Neural progenitor cell (in vitro differentiated cells): Measurements from ENCODE around the gene DDX21. TPM values are rescaled to one million over a fixed set of nuclear protein-coding genes. Genes with fewer than 3 reads are reported as not detected.

Experiments
- DNase-seq: peaks from one replicate; pipeline ENCODE4 v3.0.0-alpha.2; 2016; ENCODE audit warnings: low spot score
- H2AFZ ChIP-seq: fragments of 200-600 bp; sonication (generic); replicated peaks from 2 replicates; pipeline ENCODE4 v1.6.1; 2016; ENCODE audit warnings: antibody characterized with exemption
- H3F3A ChIP-seq: fragments of 200-600 bp; sonication (generic); 2 replicates; pipeline ENCODE4 v1.6.1; 2016; ENCODE audit warnings: antibody characterized with exemption, low read depth
- H3K27ac ChIP-seq: fragments of 200-600 bp; sonication (generic); 2 replicates; pipeline ENCODE4 v1.5.1; 2016; ENCODE audit warnings: mild to moderate bottlenecking
- H3K27me3 ChIP-seq: fragments of 200-600 bp; sonication (generic); 2 replicates; pipeline ENCODE4 v1.6.1; 2016; ENCODE audit warnings: mild to moderate bottlenecking, moderate library complexity
- H3K36me3 ChIP-seq: fragments of 200-600 bp; sonication (generic); 2 replicates; pipeline ENCODE4 v1.5.1; 2016
- H3K4me1 ChIP-seq: fragments of 200-600 bp; sonication (generic); 2 replicates; pipeline ENCODE4 v1.6.1; 2016; ENCODE audit warnings: mixed run types
- H3K4me2 ChIP-seq: fragments of 200-600 bp; sonication (generic); 2 replicates; pipeline ENCODE4 v1.6.1; 2016
- H3K4me3 ChIP-seq: fragments of 200-600 bp; sonication (generic); 2 replicates; pipeline ENCODE4 v1.5.1; 2016
- H3K79me2 ChIP-seq: fragments of 200-600 bp; sonication (generic); 2 replicates; pipeline ENCODE4 v1.6.1; 2016; ENCODE audit warnings: low read depth
- H3K9ac ChIP-seq: fragments of 200-600 bp; sonication (generic); 2 replicates; pipeline ENCODE4 v1.6.1; 2016
- H3K9me3 ChIP-seq: fragments of 200-600 bp; sonication (generic); 2 replicates; pipeline ENCODE4 v1.5.1; 2016; ENCODE audit warnings: low read depth
- H4K20me1 ChIP-seq: fragments of 200-600 bp; sonication (generic); 2 replicates; pipeline ENCODE4 v1.6.1; 2016; ENCODE audit warnings: low read depth
- H3K27ac Mint-ChIP-seq: 3 replicates; pipeline ENCODE4 v1.8.0; 2021; ENCODE audit warnings: mixed read lengths
- H3K27me3 Mint-ChIP-seq: 2 replicates; pipeline ENCODE4 v1.8.0; 2022; ENCODE audit warnings: low read depth, mild to moderate bottlenecking, inconsistent platforms, moderate library complexity, mixed read lengths; ENCODE audit not compliant: insufficient read depth
- H3K36me3 Mint-ChIP-seq: 3 replicates; pipeline ENCODE4 v1.8.0; 2021; ENCODE audit warnings: mixed read lengths
- H3K4me1 Mint-ChIP-seq: 3 replicates; pipeline ENCODE4 v1.8.0; 2021; ENCODE audit warnings: mixed read lengths
- H3K4me3 Mint-ChIP-seq: 3 replicates; pipeline ENCODE4 v1.8.0; 2021; ENCODE audit warnings: mild to moderate bottlenecking, moderate library complexity, mixed read lengths
- H3K9me3 Mint-ChIP-seq: 3 replicates; pipeline ENCODE4 v1.8.0; 2020; ENCODE audit warnings: mixed read lengths
- EZH2 ChIP-seq: fragments of 200-600 bp; sonication (generic); IDR thresholded peaks from 2 replicates; pipeline ENCODE4 v1.6.1; 2017; ENCODE audit warnings: antibody characterized with exemption, mild to moderate bottlenecking, moderate library complexity
- EZH2phosphoT487 ChIP-seq: fragments of 200-600 bp; sonication (generic); IDR thresholded peaks from 2 replicates; pipeline ENCODE4 v1.6.1; 2017; ENCODE audit warnings: antibody characterized with exemption
- total RNA-seq: library from RNA; depleted of rRNA; stranded (reverse); fragments of >200 nt; gene quantifications from 2 replicates; pipeline ENCODE4 v1.2.3, GENCODE V29; 2015; ENCODE audit warnings: low replicate concordance
- TF ChIP-seq, protein P1 (sequence below): fragments of 200-600 bp; sonication (generic); IDR thresholded peaks from 2 replicates; pipeline ENCODE4 v1.5.1; 2017; ENCODE audit warnings: antibody characterized with exemption, mild to moderate bottlenecking

DDX21 gene
- total RNA-seq, 1 donor from 2014 or later = 69.9 TPM

- H3K9me3 Mint-ChIP-seq = no peaks in the 10 kb centered on the region
- H3K4me1 Mint-ChIP-seq = peaks cover 11% of the 10 kb centered on the region
- Histone ChIP-seq H3K9ac (peak overlapping the region; percentile 68), H3K79me2 (peaks cover 71% of the 10 kb centered on the region), H3K9me3 (no peaks in the 10 kb centered on the region), H4K20me1 (peaks cover 36% of the 10 kb centered on the region), H3K36me3 (peaks cover 24% of the 10 kb centered on the region), H3F3A (peaks cover 21% of the 10 kb centered on the region), H3K4me1 (peaks cover 8% of the 10 kb centered on the region), H3K27ac (no peak overlapping the region), H3K27me3 (no peaks in the 10 kb centered on the region), H3K4me3 (peak overlapping the region; percentile 98), H3K4me2 (peak overlapping the region; percentile 90), H2AFZ (no peak overlapping the region)
- peaks cover 6% of the 10 kb centered on the region for H3K36me3 Mint-ChIP-seq
- no peak for TF ChIP-seq EZH2phosphoT487
- TF ChIP-seq, protein P1, sequence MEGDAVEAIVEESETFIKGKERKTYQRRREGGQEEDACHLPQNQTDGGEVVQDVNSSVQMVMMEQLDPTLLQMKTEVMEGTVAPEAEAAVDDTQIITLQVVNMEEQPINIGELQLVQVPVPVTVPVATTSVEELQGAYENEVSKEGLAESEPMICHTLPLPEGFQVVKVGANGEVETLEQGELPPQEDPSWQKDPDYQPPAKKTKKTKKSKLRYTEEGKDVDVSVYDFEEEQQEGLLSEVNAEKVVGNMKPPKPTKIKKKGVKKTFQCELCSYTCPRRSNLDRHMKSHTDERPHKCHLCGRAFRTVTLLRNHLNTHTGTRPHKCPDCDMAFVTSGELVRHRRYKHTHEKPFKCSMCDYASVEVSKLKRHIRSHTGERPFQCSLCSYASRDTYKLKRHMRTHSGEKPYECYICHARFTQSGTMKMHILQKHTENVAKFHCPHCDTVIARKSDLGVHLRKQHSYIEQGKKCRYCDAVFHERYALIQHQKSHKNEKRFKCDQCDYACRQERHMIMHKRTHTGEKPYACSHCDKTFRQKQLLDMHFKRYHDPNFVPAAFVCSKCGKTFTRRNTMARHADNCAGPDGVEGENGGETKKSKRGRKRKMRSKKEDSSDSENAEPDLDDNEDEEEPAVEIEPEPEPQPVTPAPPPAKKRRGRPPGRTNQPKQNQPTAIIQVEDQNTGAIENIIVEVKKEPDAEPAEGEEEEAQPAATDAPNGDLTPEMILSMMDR = no peak
- no peak for TF ChIP-seq EZH2
- DNase-seq = no peak
- H3K27me3 Mint-ChIP-seq = peaks cover 2% of the 10 kb centered on the region
- peak overlapping the region; percentile 62 for H3K27ac Mint-ChIP-seq
- H3K4me3 Mint-ChIP-seq = peak overlapping the region; percentile 100
Observed at GRCh38 chr10:68957284-68957615, 1.3 kb downstream of the DDX21 start.

- Histone ChIP-seq H3K36me3 (peaks cover 25% of the 10 kb centered on the region), H3K4me3 (peak overlapping the region; percentile 98), H3K9ac (no peak overlapping the region), H3F3A (peaks cover 21% of the 10 kb centered on the region), H3K9me3 (no peaks in the 10 kb centered on the region), H2AFZ (no peak overlapping the region), H3K79me2 (peaks cover 75% of the 10 kb centered on the region), H3K4me1 (peaks cover 8% of the 10 kb centered on the region), H4K20me1 (peaks cover 38% of the 10 kb centered on the region), H3K4me2 (peak overlapping the region; percentile 90), H3K27me3 (no peaks in the 10 kb centered on the region), H3K27ac (no peak overlapping the region)
- Mint-ChIP-seq H3K27ac (peak overlapping the region; percentile 62), H3K4me3 (peak overlapping the region; percentile 100), H3K4me1 (peaks cover 11% of the 10 kb centered on the region), H3K27me3 (peaks cover 2% of the 10 kb centered on the region), H3K9me3 (no peaks in the 10 kb centered on the region), H3K36me3 (peaks cover 7% of the 10 kb centered on the region)
- TF ChIP-seq, protein P1 = no peak
- TF ChIP-seq EZH2phosphoT487 (no peak), EZH2 (no peak)
- DNase-seq = no peak
Observed at GRCh38 chr10:68957654-68958053, 1.7 kb downstream of the DDX21 start.

- Histone ChIP-seq H2AFZ (no peak overlapping the region), H3K9me3 (no peaks in the 10 kb centered on the region), H3K4me3 (no peak overlapping the region), H3K27ac (no peak overlapping the region), H4K20me1 (peaks cover 38% of the 10 kb centered on the region), H3K27me3 (no peaks in the 10 kb centered on the region), H3K36me3 (peaks cover 28% of the 10 kb centered on the region), H3F3A (peaks cover 16% of the 10 kb centered on the region), H3K4me2 (no peak overlapping the region), H3K9ac (no peak overlapping the region), H3K79me2 (peaks cover 71% of the 10 kb centered on the region), H3K4me1 (peaks cover 8% of the 10 kb centered on the region)
- TF ChIP-seq EZH2 (no peak), EZH2phosphoT487 (no peak)
- TF ChIP-seq, protein P1 = no peak
- Mint-ChIP-seq H3K27me3 (peaks cover 2% of the 10 kb centered on the region), H3K36me3 (peaks cover 10% of the 10 kb centered on the region), H3K9me3 (no peaks in the 10 kb centered on the region), H3K4me3 (no peak overlapping the region), H3K27ac (no peak overlapping the region), H3K4me1 (peaks cover 11% of the 10 kb centered on the region)
- DNase-seq = no peak
Observed at GRCh38 chr10:68959695-68960527, 3.9 kb downstream of the DDX21 start.
